Activated CD8-positive, alpha-beta T cell treated with anti-CD3 and anti-CD28 coated beads for 36 hours (primary cell): ENCODE measurements around the gene CFAP299. TPM values are rescaled to one million over a fixed set of nuclear protein-coding genes. Genes with fewer than 3 reads are reported as not detected.

Experiments
- ATAC-seq: fragments of 200-7000 bp; cut with Tn5 transposase; one replicate; pipeline ENCODE4 v1.10.0; 2021; ENCODE audit warnings: mild to moderate bottlenecking, moderate library complexity
- CTCF ChIA-PET: fragments of 350-600 bp; sonication (Branson Sonifier 250); formaldehyde crosslinking; loops from one replicate; lab custom pipeline; 2021; ENCODE audit warnings: antibody characterized with exemption; lab: Charles Lee
- POLR2A ChIA-PET: fragments of 350-600 bp; sonication (Branson Sonifier 250); formaldehyde crosslinking; loops from one replicate; lab custom pipeline; 2021; ENCODE audit warnings: antibody characterized with exemption; lab: Charles Lee
- DNase-seq: peaks from one replicate; pipeline ENCODE4 v3.0.0-alpha.2; 2020
- H3K27ac Mint-ChIP-seq: one replicate; pipeline ENCODE4 v1.8.0; 2021; ENCODE audit warnings: mild to moderate bottlenecking, mixed read lengths
- H3K27me3 Mint-ChIP-seq: one replicate; pipeline ENCODE4 v1.8.0; 2021; ENCODE audit warnings: mixed read lengths
- H3K36me3 Mint-ChIP-seq: one replicate; pipeline ENCODE4 v1.8.0; 2021; ENCODE audit warnings: low read depth, mixed read lengths
- H3K4me1 Mint-ChIP-seq: one replicate; pipeline ENCODE4 v1.8.0; 2021; ENCODE audit warnings: low read depth, mixed read lengths
- H3K4me3 Mint-ChIP-seq: one replicate; pipeline ENCODE4 v1.8.0; 2021; ENCODE audit warnings: mild to moderate bottlenecking, moderate library complexity, mixed read lengths
- H3K9me3 Mint-ChIP-seq: one replicate; pipeline ENCODE4 v1.8.0; 2021; ENCODE audit warnings: mixed read lengths
- intact Hi-C: fragments of 100-400 bp; cut with micrococcal nuclease; formaldehyde crosslinking; loops from one replicate; pipeline ENCODE4 v1.10.0; 2022
- total RNA-seq, 2 experiments: library from RNA; stranded (reverse); gene quantifications; one replicate each; pipeline ENCODE4 v1.2.3, GENCODE V29; 2021
- TF ChIP-seq, protein P1 (sequence below): fragments of 200-600 bp; IDR thresholded peaks from one replicate; pipeline ENCODE4 v1.8.0; 2022; ENCODE audit warnings: antibody characterized with exemption, mild to moderate bottlenecking

The CFAP299 gene
- total RNA-seq, 2 experiments from 2014 or later: not detected

DNA sequence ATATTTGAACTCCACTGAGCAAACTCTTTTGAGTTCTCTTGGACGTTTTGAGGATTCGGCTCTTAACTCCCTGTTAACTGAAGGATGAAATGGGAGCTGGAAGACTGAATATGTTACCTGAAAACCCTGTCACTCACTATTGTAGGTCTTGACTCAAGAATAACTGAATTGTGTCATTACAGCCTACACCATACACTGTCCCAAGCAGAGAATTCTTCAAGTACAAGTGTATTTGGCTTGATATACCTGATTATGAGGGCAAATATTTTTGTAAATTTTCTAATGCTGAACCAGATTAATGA is 276.1 kb downstream of the CFAP299 start:
- no peaks in the 10 kb centered on the region for H3K36me3 Mint-ChIP-seq
- H3K9me3 Mint-ChIP-seq: peaks cover 2% of the 10 kb centered on the region
- intact Hi-C loops: no loop called here
- H3K4me3 Mint-ChIP-seq: no peak overlapping the region
- TF ChIP-seq, protein P1, sequence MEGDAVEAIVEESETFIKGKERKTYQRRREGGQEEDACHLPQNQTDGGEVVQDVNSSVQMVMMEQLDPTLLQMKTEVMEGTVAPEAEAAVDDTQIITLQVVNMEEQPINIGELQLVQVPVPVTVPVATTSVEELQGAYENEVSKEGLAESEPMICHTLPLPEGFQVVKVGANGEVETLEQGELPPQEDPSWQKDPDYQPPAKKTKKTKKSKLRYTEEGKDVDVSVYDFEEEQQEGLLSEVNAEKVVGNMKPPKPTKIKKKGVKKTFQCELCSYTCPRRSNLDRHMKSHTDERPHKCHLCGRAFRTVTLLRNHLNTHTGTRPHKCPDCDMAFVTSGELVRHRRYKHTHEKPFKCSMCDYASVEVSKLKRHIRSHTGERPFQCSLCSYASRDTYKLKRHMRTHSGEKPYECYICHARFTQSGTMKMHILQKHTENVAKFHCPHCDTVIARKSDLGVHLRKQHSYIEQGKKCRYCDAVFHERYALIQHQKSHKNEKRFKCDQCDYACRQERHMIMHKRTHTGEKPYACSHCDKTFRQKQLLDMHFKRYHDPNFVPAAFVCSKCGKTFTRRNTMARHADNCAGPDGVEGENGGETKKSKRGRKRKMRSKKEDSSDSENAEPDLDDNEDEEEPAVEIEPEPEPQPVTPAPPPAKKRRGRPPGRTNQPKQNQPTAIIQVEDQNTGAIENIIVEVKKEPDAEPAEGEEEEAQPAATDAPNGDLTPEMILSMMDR: no peak
- H3K27ac Mint-ChIP-seq: no peak overlapping the region
- no peak for DNase-seq
- no peak for ATAC-seq
- H3K27me3 Mint-ChIP-seq: no peaks in the 10 kb centered on the region
- ChIA-PET POLR2A (no interaction called here), CTCF (interaction anchor here (1.6 kb wide), 1 partner anchor 246 kb away, joined by 4 read pairs; no protein-coding TSS in a partner anchor)
- peaks cover 8% of the 10 kb centered on the region for H3K4me1 Mint-ChIP-seq

- Mint-ChIP-seq H3K9me3 (no peaks in the 10 kb centered on the region), H3K27me3 (no peaks in the 10 kb centered on the region), H3K4me1 (peaks cover 8% of the 10 kb centered on the region), H3K27ac (no peak overlapping the region), H3K36me3 (no peaks in the 10 kb centered on the region), H3K4me3 (no peak overlapping the region)
- POLR2A ChIA-PET: no interaction called here
- CTCF ChIA-PET: interaction anchor here (0.8 kb wide), 1 partner anchor 21 kb away, joined by 3 read pairs; no protein-coding TSS in a partner anchor
- no peak for ATAC-seq
- TF ChIP-seq, protein P1: no peak
- intact Hi-C loops: no loop called here
- no peak for DNase-seq
Observed at GRCh38 chr4:80613470-80613869, 277.9 kb downstream of the CFAP299 start.

GRCh38 chr4:80614319-80614718 is 278.8 kb downstream of the CFAP299 start:
- intact Hi-C loops: no loop called here
- ATAC-seq: no peak

DNA sequence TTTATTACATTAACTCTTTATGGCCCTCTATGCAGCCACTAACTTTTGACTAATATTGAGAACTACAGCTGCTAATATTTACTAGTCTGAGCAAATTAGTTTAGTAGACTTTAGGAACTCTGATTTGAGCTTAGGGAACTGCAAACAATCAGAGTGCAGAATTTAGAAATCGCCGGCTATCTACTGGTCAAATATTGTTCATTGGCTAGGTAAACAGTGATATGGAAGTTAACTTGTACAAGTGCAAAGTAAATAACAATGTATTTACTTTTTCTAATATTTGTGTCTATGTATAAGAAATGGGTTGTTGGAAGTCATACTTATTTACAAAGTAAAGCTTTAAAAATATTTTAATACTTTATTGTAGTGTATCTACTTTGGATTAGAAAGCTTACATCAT is 279.6 kb downstream of the CFAP299 start:
- no peak for DNase-seq
- no peaks in the 10 kb centered on the region for H3K9me3 Mint-ChIP-seq
- no peak for ATAC-seq
- H3K27me3 Mint-ChIP-seq: no peaks in the 10 kb centered on the region
- intact Hi-C loops: no loop called here
- no peaks in the 10 kb centered on the region for H3K36me3 Mint-ChIP-seq
- CTCF ChIA-PET: no interaction called here
- TF ChIP-seq, protein P1: no peak
- POLR2A ChIA-PET: no interaction called here
- peaks cover 8% of the 10 kb centered on the region for H3K4me1 Mint-ChIP-seq
- no peak overlapping the region for H3K27ac Mint-ChIP-seq
- no peak overlapping the region for H3K4me3 Mint-ChIP-seq

More at GRCh38 chr4:80614319-80614718, 278.8 kb downstream of the CFAP299 start:
- Mint-ChIP-seq H3K4me1 (peaks cover 8% of the 10 kb centered on the region), H3K4me3 (no peak overlapping the region), H3K27ac (no peak overlapping the region), H3K36me3 (no peaks in the 10 kb centered on the region), H3K9me3 (no peaks in the 10 kb centered on the region), H3K27me3 (no peaks in the 10 kb centered on the region)
- DNase-seq: no peak
- TF ChIP-seq, protein P1: no peak
- POLR2A ChIA-PET: no interaction called here
- CTCF ChIA-PET: no interaction called here

- Mint-ChIP-seq H3K27ac (no peak overlapping the region), H3K27me3 (no peaks in the 10 kb centered on the region), H3K9me3 (peaks cover 14% of the 10 kb centered on the region), H3K4me3 (no peak overlapping the region), H3K36me3 (peaks cover 2% of the 10 kb centered on the region), H3K4me1 (no peaks in the 10 kb centered on the region)
- ChIA-PET POLR2A (no interaction called here), CTCF (no interaction called here)
- DNase-seq: peak; percentile 6
- intact Hi-C loops: no loop called here
- no peak for ATAC-seq
- TF ChIP-seq, protein P1: peak; percentile 46
Observed at GRCh38 chr4:80619070-80619674, 283.6 kb downstream of the CFAP299 start.
